Parathyroid adenoma (tissue), 2 donors: Measurements from ENCODE around the gene FBXL7.

Experiments
- H2AFZ ChIP-seq: fragments of 300-600 bp; sonication (generic); one replicate; pipeline ENCODE4 v1.7.0; 2017; ENCODE audit warnings: antibody characterized with exemption, mild to moderate bottlenecking
- H3K27ac ChIP-seq: fragments of 300-600 bp; sonication (generic); one replicate; pipeline ENCODE4 v1.7.0; 2017
- H3K27me3 ChIP-seq: fragments of 300-600 bp; sonication (generic); one replicate; pipeline ENCODE4 v1.7.0; 2017; ENCODE audit warnings: low read length; ENCODE audit not compliant: control insufficient read depth, insufficient read depth
- H3K36me3 ChIP-seq: fragments of 300-600 bp; sonication (generic); one replicate; pipeline ENCODE4 v1.7.0; 2017; ENCODE audit warnings: low read length; ENCODE audit not compliant: control insufficient read depth, insufficient read depth
- H3K4me1 ChIP-seq: fragments of 300-600 bp; sonication (generic); one replicate; pipeline ENCODE4 v1.7.0; 2017; ENCODE audit warnings: control low read depth
- H3K4me2 ChIP-seq: fragments of 300-600 bp; sonication (generic); one replicate; pipeline ENCODE4 v1.7.0; 2017; ENCODE audit warnings: low read length
- H3K4me3 ChIP-seq: fragments of 300-600 bp; sonication (generic); one replicate; pipeline ENCODE4 v1.7.0; 2017; ENCODE audit warnings: low read depth, low read length
- H3K79me2 ChIP-seq: fragments of 300-600 bp; sonication (generic); one replicate; pipeline ENCODE4 v1.7.0; 2017; ENCODE audit warnings: control low read depth
- H3K9ac ChIP-seq: fragments of 300-600 bp; sonication (generic); one replicate; pipeline ENCODE4 v1.7.0; 2017; ENCODE audit warnings: mild to moderate bottlenecking
- H3K9me3 ChIP-seq: fragments of 300-600 bp; sonication (generic); one replicate; pipeline ENCODE4 v1.7.0; 2017; ENCODE audit warnings: low read length; ENCODE audit not compliant: control insufficient read depth
- CTCF ChIP-seq: fragments of 300-600 bp; sonication (generic); IDR thresholded peaks from one replicate; pipeline ENCODE4 v1.7.0; 2017; ENCODE audit warnings: antibody characterized with exemption, mild to moderate bottlenecking
- donor health status: primary hyperparathyroidism.

Gene FBXL7

GRCh38 chr5:15927710-15928380 is 427.9 kb downstream of the FBXL7 start:
- H3K4me1 ChIP-seq = no peaks in the 10 kb centered on the region
- no peaks in the 10 kb centered on the region for H3K9me3 ChIP-seq
- no peak overlapping the region for H2AFZ ChIP-seq
- no peak overlapping the region for H3K4me3 ChIP-seq
- no peaks in the 10 kb centered on the region for H3K36me3 ChIP-seq
- TF ChIP-seq CTCF = no peak
- no peak overlapping the region for H3K27ac ChIP-seq
- H3K27me3 ChIP-seq = no peaks in the 10 kb centered on the region
- no peak overlapping the region for H3K4me2 ChIP-seq
- no peak overlapping the region for H3K9ac ChIP-seq
- no peaks in the 10 kb centered on the region for H3K79me2 ChIP-seq

- H3K4me2 ChIP-seq = no peak overlapping the region
- H3K79me2 ChIP-seq = no peaks in the 10 kb centered on the region
- no peaks in the 10 kb centered on the region for H3K27me3 ChIP-seq
- H3K4me3 ChIP-seq = no peak overlapping the region
- no peaks in the 10 kb centered on the region for H3K4me1 ChIP-seq
- no peaks in the 10 kb centered on the region for H3K36me3 ChIP-seq
- H3K27ac ChIP-seq = no peak overlapping the region
- no peak overlapping the region for H2AFZ ChIP-seq
- H3K9ac ChIP-seq = no peak overlapping the region
- no peaks in the 10 kb centered on the region for H3K9me3 ChIP-seq
- TF ChIP-seq CTCF = no peak
Measured at GRCh38 chr5:15929611-15930263, 429.8 kb downstream of the FBXL7 start.

- TF ChIP-seq CTCF = no peak
Measured at GRCh38 chr5:15932066-15932465, 432.1 kb downstream of the FBXL7 start.

GRCh38 chr5:15933259-15934207 is 433.6 kb downstream of the FBXL7 start:
- Histone ChIP-seq H3K4me2 (no peak overlapping the region), H3K4me3 (no peak overlapping the region), H3K36me3 (no peaks in the 10 kb centered on the region), H3K4me1 (no peaks in the 10 kb centered on the region), H3K27ac (no peak overlapping the region), H3K9ac (no peak overlapping the region), H2AFZ (no peak overlapping the region), H3K79me2 (no peaks in the 10 kb centered on the region), H3K27me3 (no peaks in the 10 kb centered on the region), H3K9me3 (no peaks in the 10 kb centered on the region)
- TF ChIP-seq CTCF = no peak

More at GRCh38 chr5:15932066-15932465, 432.1 kb downstream of the FBXL7 start:
- H3K4me3 ChIP-seq = no peak overlapping the region
- no peak overlapping the region for H2AFZ ChIP-seq
- no peaks in the 10 kb centered on the region for H3K79me2 ChIP-seq
- H3K9me3 ChIP-seq = no peaks in the 10 kb centered on the region
- H3K9ac ChIP-seq = no peak overlapping the region
- H3K27me3 ChIP-seq = no peaks in the 10 kb centered on the region
- H3K4me2 ChIP-seq = no peak overlapping the region
- no peaks in the 10 kb centered on the region for H3K4me1 ChIP-seq
- H3K36me3 ChIP-seq = no peaks in the 10 kb centered on the region
- no peak overlapping the region for H3K27ac ChIP-seq
